Posterior cingulate gyrus (tissue), 11 donors: ENCODE data around the gene LCP1.
A peak's percentile ranks its signal among the peaks of the same experiment; 100 is the strongest.

Source experiments
- DNase-seq, 10 donors: peaks; one replicate each; pipeline versions ENCODE4 v3.0.0 to v3.0.0-alpha.2; 2020 to 2021; ENCODE audit warnings: mixed read lengths in 3 of 10
- intact Hi-C: fragments of 100-400 bp; cut with DNase I; formaldehyde crosslinking; loops from one replicate; pipeline ENCODE4 v1.15.1; 2023

The LCP1 gene

GRCh38 chr13:46109451-46109850 lies 72.5 kb downstream of the LCP1 start:
- DNase-seq: no peak
- intact Hi-C loops: no loop called here

DNA sequence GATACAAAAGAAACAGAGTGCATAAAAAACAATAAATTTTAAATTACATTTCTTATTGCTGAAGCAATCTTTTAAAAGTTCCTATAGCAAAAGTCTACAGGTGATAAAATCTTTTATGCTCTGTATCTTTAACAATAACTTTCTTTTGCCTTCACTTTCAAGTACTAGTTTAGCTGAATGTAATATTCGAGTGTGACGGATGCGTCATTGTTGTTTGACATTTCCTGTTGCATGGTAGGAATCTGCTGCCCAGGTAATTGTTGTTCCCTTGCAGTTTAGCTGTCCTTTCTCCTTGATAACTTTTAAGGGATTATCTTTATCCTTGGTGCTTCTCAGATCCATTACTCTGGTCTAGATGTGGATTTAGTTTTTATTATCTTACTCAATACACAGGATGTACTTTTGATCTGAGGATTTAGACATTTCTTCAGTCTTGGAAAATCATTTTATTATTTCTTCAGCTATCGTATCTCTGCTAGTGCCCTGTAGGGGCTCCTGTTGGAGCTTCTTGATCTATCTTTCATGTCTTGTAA lies 75.1 kb downstream of the LCP1 start:
- intact Hi-C loops: no loop called here
- no peak for DNase-seq

- no peak for DNase-seq
- intact Hi-C loops: no loop called here
Measured at GRCh38 chr13:46104868-46105267, 77.1 kb downstream of the LCP1 start, which contains the start of gene CPB2. CPB2 (minus strand) TSS chr13:46105033; CDS start chr13:46105009, 24 bp downstream.

DNA sequence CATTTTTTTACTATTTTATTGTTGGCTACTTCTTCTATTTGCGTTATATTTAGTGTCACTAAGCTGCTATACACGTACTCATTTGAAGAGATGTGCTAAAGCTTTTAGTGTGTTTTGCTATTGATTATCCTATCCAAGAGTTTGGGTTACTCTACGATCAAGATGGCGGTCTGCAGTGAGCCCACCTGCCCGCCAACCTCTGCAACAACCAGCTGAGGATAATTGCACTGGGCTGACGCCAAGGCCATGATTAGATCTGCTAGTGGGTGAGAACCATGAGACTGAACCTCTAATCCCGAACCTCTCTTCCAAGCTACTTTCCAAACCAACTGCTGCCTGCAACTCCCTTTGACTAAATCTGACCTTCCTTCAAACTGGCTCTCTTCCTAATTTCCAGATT lies 78.9 kb downstream of the LCP1 start:
- no peak for DNase-seq
- intact Hi-C loops: no loop called here

- intact Hi-C loops: no loop called here
- no peak for DNase-seq
Measured at GRCh38 chr13:46102255-46102605, 79.7 kb downstream of the LCP1 start.

GRCh38 chr13:46101484-46102254 lies 80.3 kb downstream of the LCP1 start:
- no peak for DNase-seq
- intact Hi-C loops: no loop called here

DNA sequence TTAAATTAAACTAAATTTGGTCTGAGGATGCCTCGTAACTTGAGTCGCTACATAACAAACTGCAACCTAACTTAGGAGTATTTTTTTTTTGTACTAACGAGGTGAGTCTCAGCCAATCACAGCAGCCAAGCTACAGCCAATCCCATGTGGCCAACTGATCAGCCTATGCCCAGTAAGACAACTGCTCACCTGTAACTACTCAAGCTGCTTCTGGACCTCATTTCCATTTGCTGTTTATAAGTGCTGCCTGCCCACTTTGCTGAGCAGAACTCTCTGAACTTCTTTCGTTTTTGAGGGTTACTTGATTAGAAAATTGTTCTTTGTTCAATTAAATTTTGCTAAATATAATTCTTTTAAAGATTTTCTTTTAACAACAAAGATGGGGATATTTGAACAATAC lies 81.0 kb downstream of the LCP1 start:
- DNase-seq: no peak
- intact Hi-C loops: no loop called here

- intact Hi-C loops: no loop called here
- DNase-seq: no peak
Measured at GRCh38 chr13:46100191-46100815, 81.7 kb downstream of the LCP1 start.

GRCh38 chr13:46097663-46098062 lies 84.3 kb downstream of the LCP1 start:
- no peak for DNase-seq
- intact Hi-C loops: no loop called here

- DNase-seq: peak in 7 of 10 donors; percentile 15 to 91 (median 34)
- intact Hi-C loops: no loop called here
Measured at GRCh38 chr13:46097015-46097414, 85.0 kb downstream of the LCP1 start.

- no peak for DNase-seq
- intact Hi-C loops: no loop called here
Measured at GRCh38 chr13:46094478-46094877, 87.5 kb downstream of the LCP1 start.

- no peak for DNase-seq
- intact Hi-C loops: no loop called here
Measured at GRCh38 chr13:46088821-46089562, 93.0 kb downstream of the LCP1 start.

- intact Hi-C loops: no loop called here
- no peak for DNase-seq
Measured at GRCh38 chr13:46087481-46087880, 94.5 kb downstream of the LCP1 start.

DNA sequence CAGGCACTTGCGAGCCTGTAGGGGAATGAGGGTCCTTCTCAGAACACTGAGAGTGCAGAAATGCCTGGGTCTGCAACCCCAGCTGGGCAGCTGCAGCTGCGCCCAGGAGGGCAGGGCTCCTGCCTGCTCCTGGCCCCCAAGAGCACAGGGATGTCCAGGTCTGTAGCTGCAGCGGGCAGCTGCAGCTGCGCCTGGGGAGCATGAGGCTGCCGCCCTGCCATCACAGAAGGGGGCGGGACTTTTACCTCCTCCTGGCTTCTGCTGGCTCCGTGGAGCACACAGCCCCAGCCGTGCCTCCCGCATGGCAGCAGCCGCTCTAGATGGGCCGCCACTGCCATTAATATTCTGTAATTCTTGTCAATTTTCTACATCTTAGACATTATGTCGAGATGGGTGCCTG lies 95.0 kb downstream of the LCP1 start:
- DNase-seq: no peak
- intact Hi-C loops: no loop called here

- intact Hi-C loops: no loop called here
- DNase-seq: no peak
Measured at GRCh38 chr13:46086421-46086922, 95.5 kb downstream of the LCP1 start.

GRCh38 chr13:46085737-46086136 lies 96.2 kb downstream of the LCP1 start:
- DNase-seq: peak in 2 of 10 donors; percentile 70 to 80
- intact Hi-C loops: no loop called here

- intact Hi-C loops: no loop called here
- no peak for DNase-seq
Measured at GRCh38 chr13:46082324-46082723, 99.7 kb downstream of the LCP1 start.

- no peak for DNase-seq
- intact Hi-C loops: no loop called here
Measured at GRCh38 chr13:46079770-46080169, 102.2 kb downstream of the LCP1 start.

GRCh38 chr13:46077265-46077664 lies 104.7 kb downstream of the LCP1 start:
- no peak for DNase-seq
- intact Hi-C loops: no loop called here

DNA sequence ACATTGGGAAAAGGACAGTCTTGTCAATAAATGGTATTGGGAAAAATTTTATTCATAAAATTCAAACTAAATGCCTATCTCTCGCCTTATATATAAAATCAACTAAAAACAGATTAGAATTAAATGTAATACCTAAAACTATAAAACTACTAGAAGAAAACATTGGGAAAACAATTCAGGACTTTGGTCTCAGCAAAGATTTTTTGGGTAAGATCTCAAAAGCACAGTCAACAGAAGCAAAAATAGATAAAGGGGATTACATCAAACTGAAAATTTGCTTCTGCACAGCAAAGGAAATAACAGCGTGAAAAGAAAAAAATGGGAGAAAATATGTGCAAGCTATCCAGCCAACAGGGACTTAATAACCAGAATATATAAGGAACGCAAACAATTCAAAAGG lies 105.2 kb downstream of the LCP1 start:
- no peak for DNase-seq
- intact Hi-C loops: no loop called here
